Neutrophil (primary cell): ENCODE results near the gene PRKCE.

Experiments used
- H3K27ac ChIP-seq: fragments of 200-600 bp; sonication (generic); 2 replicates; pipeline ENCODE4 v1.5.1; 2016; ENCODE audit warnings: mild to moderate bottlenecking, moderate library complexity
- H3K27me3 ChIP-seq: fragments of 200-600 bp; sonication (generic); 2 replicates; pipeline ENCODE4 v1.6.0; 2016; ENCODE audit warnings: mild to moderate bottlenecking
- H3K36me3 ChIP-seq: fragments of 200-600 bp; sonication (generic); 2 replicates; pipeline ENCODE4 v1.5.1; 2017
- H3K4me1 ChIP-seq, 2 experiments: fragments of 200-600 bp in 1 of 2; sonication (generic) in 1 of 2; 1 replicate in 1 of 2; 2 replicates in 1 of 2; pipeline versions ENCODE4 v1.5.1 to v1.6.1; 2013 to 2016; ENCODE audit warnings: low read depth in 1 of 2, low read length in 1 of 2, mild to moderate bottlenecking in 1 of 2, moderate library complexity in 1 of 2; ENCODE audit not compliant: control insufficient read depth in 1 of 2, insufficient read depth in 1 of 2
- H3K4me3 ChIP-seq, 2 experiments: fragments of 200-600 bp in 1 of 2; sonication (generic) in 1 of 2; 1 replicate in 1 of 2; 2 replicates in 1 of 2; pipeline ENCODE4 v1.5.1; 2013 to 2016; ENCODE audit warnings: low read depth in 1 of 2, low read length in 1 of 2, mild to moderate bottlenecking in 1 of 2, moderate library complexity in 1 of 2
- H3K9me3 ChIP-seq: fragments of 200-600 bp; sonication (generic); 2 replicates; pipeline ENCODE4 v1.5.1; 2016
- TF ChIP-seq, protein P1 (sequence below): fragments of 200-600 bp; sonication (generic); IDR thresholded peaks from 2 replicates; pipeline ENCODE4 v1.5.1; 2016; ENCODE audit warnings: antibody characterized with exemption

Gene PRKCE

DNA sequence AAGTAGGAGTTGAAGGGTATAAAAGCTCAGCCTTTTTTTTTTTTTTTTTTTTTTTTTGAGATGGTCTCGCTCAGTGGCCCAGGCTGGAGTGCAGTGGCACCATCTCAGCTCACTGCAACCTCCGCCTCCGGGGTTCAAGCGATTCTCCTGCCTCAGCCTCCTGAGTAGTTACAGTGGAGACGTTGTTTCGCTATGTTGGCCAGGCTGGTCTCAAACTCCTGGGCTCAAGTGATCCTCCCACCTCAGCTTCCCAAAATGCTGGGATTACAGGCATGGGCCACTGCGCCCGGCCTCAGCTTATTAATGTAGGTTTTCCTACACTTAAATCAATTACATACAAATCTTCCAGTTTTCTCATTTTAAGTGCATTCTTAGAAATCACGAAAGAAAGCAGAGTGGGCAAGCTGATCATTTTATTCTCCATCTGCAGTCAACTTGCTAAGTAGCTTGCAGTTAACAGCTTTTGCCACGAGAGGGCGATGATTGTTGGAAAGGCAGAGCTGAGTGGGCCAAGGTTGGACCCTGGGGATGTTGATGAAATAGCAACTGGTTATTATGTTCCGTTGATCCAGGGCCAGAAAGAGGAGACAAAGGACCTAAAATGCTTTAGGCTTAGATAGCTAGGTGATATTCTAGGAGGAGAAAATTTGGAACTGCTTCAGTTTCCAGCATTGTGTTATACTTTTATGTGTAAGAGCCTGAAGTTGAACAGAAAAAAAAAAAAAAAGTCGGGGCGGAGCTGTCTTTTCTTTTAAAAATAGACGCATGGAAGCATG is 411.4 kb downstream of the PRKCE start:
- Histone ChIP-seq H3K27ac (no peak overlapping the region), H3K27me3 (no peaks in the 10 kb centered on the region)

DNA sequence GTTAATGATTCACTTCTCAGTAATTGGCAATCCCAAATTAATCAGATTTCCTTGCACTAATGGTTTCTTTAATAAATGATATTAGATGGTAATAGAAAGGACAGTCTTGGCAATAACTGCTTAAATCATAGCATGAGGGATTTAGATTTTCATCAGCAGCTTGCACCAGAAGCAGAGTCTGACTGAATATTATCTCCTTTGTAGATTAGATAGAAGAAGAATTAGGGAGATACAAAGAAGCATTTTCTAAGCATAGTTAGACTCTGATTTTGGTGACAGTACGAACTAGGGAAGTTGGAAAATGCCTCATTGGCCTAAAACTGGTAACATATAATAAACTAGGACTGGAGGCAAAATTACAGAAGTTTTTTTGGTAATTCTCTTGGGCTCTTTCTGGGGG is 412.9 kb downstream of the PRKCE start:
- no peak overlapping the region for H3K4me3 ChIP-seq
- H3K36me3 ChIP-seq, result no peaks in the 10 kb centered on the region
- no peaks in the 10 kb centered on the region for H3K4me1 ChIP-seq
- no peak overlapping the region for H3K27ac ChIP-seq
- no peaks in the 10 kb centered on the region for H3K27me3 ChIP-seq
- TF ChIP-seq, protein P1, sequence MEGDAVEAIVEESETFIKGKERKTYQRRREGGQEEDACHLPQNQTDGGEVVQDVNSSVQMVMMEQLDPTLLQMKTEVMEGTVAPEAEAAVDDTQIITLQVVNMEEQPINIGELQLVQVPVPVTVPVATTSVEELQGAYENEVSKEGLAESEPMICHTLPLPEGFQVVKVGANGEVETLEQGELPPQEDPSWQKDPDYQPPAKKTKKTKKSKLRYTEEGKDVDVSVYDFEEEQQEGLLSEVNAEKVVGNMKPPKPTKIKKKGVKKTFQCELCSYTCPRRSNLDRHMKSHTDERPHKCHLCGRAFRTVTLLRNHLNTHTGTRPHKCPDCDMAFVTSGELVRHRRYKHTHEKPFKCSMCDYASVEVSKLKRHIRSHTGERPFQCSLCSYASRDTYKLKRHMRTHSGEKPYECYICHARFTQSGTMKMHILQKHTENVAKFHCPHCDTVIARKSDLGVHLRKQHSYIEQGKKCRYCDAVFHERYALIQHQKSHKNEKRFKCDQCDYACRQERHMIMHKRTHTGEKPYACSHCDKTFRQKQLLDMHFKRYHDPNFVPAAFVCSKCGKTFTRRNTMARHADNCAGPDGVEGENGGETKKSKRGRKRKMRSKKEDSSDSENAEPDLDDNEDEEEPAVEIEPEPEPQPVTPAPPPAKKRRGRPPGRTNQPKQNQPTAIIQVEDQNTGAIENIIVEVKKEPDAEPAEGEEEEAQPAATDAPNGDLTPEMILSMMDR, result no peak
- H3K9me3 ChIP-seq, result no peaks in the 10 kb centered on the region

More for the DNA sequence above, 411.4 kb downstream of the PRKCE start:
- H3K9me3 ChIP-seq, result no peaks in the 10 kb centered on the region
- TF ChIP-seq, protein P1, result peak; percentile 89
- no peaks in the 10 kb centered on the region for H3K4me1 ChIP-seq
- no peaks in the 10 kb centered on the region for H3K36me3 ChIP-seq
- no peak overlapping the region for H3K4me3 ChIP-seq

GRCh38 chr2:46065152-46065551 is 413.7 kb downstream of the PRKCE start:
- no peaks in the 10 kb centered on the region for H3K4me1 ChIP-seq
- TF ChIP-seq, protein P1, result no peak
- H3K4me3 ChIP-seq, result no peak overlapping the region
- no peak overlapping the region for H3K27ac ChIP-seq
- H3K27me3 ChIP-seq, result no peaks in the 10 kb centered on the region
- H3K36me3 ChIP-seq, result no peaks in the 10 kb centered on the region
- H3K9me3 ChIP-seq, result no peaks in the 10 kb centered on the region

DNA sequence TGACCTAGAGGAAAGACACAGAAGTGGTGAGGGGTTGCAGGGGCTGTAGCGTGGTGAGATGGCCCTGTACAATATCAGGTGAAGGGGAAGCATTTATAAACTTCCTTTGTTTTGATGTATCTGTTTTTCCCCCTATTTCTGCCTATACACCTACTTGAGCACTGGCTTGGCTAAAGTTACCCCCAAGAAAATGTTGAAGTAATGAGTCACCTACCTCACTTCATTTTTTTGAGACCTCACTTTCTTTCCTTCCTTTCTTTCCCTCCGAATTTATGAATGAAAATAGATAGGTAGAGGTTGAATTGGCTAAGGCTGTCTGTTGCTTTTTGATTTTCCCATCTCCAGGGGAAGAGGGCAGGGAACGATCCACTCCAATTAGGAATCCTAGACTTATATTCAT is 414.6 kb downstream of the PRKCE start:
- no peak overlapping the region for H3K4me3 ChIP-seq
- no peaks in the 10 kb centered on the region for H3K36me3 ChIP-seq
- H3K9me3 ChIP-seq, result no peaks in the 10 kb centered on the region
- H3K27ac ChIP-seq, result no peak overlapping the region
- H3K4me1 ChIP-seq, result no peaks in the 10 kb centered on the region
- H3K27me3 ChIP-seq, result no peaks in the 10 kb centered on the region
- TF ChIP-seq, protein P1, result no peak

- Histone ChIP-seq H3K4me3 (no peak overlapping the region), H3K9me3 (no peaks in the 10 kb centered on the region), H3K27ac (no peak overlapping the region), H3K4me1 (no peaks in the 10 kb centered on the region), H3K36me3 (no peaks in the 10 kb centered on the region), H3K27me3 (no peaks in the 10 kb centered on the region)
- TF ChIP-seq, protein P1, result no peak
Observed at GRCh38 chr2:46066601-46067000, 415.1 kb downstream of the PRKCE start.
